Endodermal cell (in vitro differentiated cells): ENCODE results near the gene ZNF500. TPM values are rescaled to one million over a fixed set of nuclear protein-coding genes. Genes with fewer than 3 reads are reported as not detected.
"Not testable (repeated sequence)": the region's sequence is repeated elsewhere in the genome, so short reads cannot be mapped to it uniquely, and the experiment has no call there.

Source experiments
- DNase-seq: peaks from one replicate; pipeline ENCODE4 v3.0.0-alpha.2; 2017
- H3K27ac ChIP-seq: 2 replicates; pipeline ENCODE4 v1.5.1; 2013; ENCODE audit warnings: mild to moderate bottlenecking, low read depth, low read length, moderate library complexity
- H3K27me3 ChIP-seq: 2 replicates; pipeline ENCODE4 v1.6.1; 2013; ENCODE audit warnings: mild to moderate bottlenecking, low read length, moderate library complexity; ENCODE audit not compliant: insufficient read depth, control insufficient read depth, poor library complexity, severe bottlenecking
- H3K36me3 ChIP-seq: 2 replicates; pipeline ENCODE4 v1.7.0; 2013; ENCODE audit warnings: mild to moderate bottlenecking, low read length, moderate library complexity; ENCODE audit not compliant: control insufficient read depth, insufficient read depth
- H3K4me1 ChIP-seq: one replicate; pipeline ENCODE4 v1.7.0; 2013; ENCODE audit warnings: low read length; ENCODE audit not compliant: control insufficient read depth, insufficient read depth
- H3K4me3 ChIP-seq: 2 replicates; pipeline ENCODE4 v1.5.1; 2013; ENCODE audit warnings: mild to moderate bottlenecking, low read length, moderate library complexity
- H3K9ac ChIP-seq: 2 replicates; pipeline ENCODE4 v1.6.1; 2013; ENCODE audit warnings: mild to moderate bottlenecking, low read length, moderate library complexity; ENCODE audit not compliant: poor library complexity, severe bottlenecking; ENCODE audit errors: extremely low read depth
- H3K9me3 ChIP-seq: 2 replicates; pipeline ENCODE4 v1.6.1; 2013; ENCODE audit warnings: mild to moderate bottlenecking, low read length, moderate library complexity; ENCODE audit not compliant: control insufficient read depth
- H3K27ac Mint-ChIP-seq: 2 replicates; pipeline ENCODE4 v1.8.0; 2020; ENCODE audit warnings: mixed read lengths
- H3K27me3 Mint-ChIP-seq: 2 replicates; pipeline ENCODE4 v1.8.0; 2021; ENCODE audit warnings: mild to moderate bottlenecking, mixed read lengths; ENCODE audit not compliant: insufficient read depth
- H3K36me3 Mint-ChIP-seq: 2 replicates; pipeline ENCODE4 v1.8.0; 2020; ENCODE audit warnings: low read depth, mixed read lengths
- H3K4me1 Mint-ChIP-seq: 2 replicates; pipeline ENCODE4 v1.8.0; 2020; ENCODE audit warnings: mixed read lengths
- H3K4me3 Mint-ChIP-seq: 2 replicates; pipeline ENCODE4 v1.8.0; 2020; ENCODE audit warnings: mild to moderate bottlenecking, moderate library complexity, mixed read lengths
- H3K9me3 Mint-ChIP-seq: 2 replicates; pipeline ENCODE4 v1.8.0; 2020; ENCODE audit warnings: mild to moderate bottlenecking, mixed read lengths
- WGBS, 2 experiments: methylation state at CpG; one replicate each; pipeline versions ENCODE4 v1.1.5 to v1.1.7; 2013; ENCODE audit warnings: missing lambda C conversion rate in 2 of 2, mixed read lengths in 1 of 2; ENCODE audit not compliant: insufficient coverage in 1 of 2, insufficient read length in 1 of 2; 5-methylcytosine and 5-hydroxymethylcytosine counted together
- total RNA-seq, 2 donors: library from RNA; stranded (reverse); fragmentation: NEBNext Ultra II Directional in 1 of 2; extraction: Animal tissue kit (Norgen Biotek cat#: 25700) in 1 of 2; gene quantifications; 2 replicates in 1 of 2; 3 replicates in 1 of 2; pipeline ENCODE4 v1.2.1, GENCODE V29; 2021
- TF ChIP-seq, protein P1 (sequence below): fragments of 200-600 bp; sonication (generic); conservative IDR thresholded peaks from 2 replicates; pipeline ENCODE4 v1.5.0; 2021; ENCODE audit warnings: antibody characterized with exemption, mild to moderate bottlenecking

The ZNF500 gene
- total RNA-seq, 2 donors from 2014 or later = 17.2 to 21.6 TPM

- Histone ChIP-seq H3K9me3 (no peaks in the 10 kb centered on the region), H3K36me3 (no peaks in the 10 kb centered on the region), H3K9ac (no peak overlapping the region), H3K27ac (no peak overlapping the region), H3K27me3 (no peaks in the 10 kb centered on the region), H3K4me1 (peaks cover 10% of the 10 kb centered on the region), H3K4me3 (no peak overlapping the region)
- Mint-ChIP-seq H3K9me3 (no peaks in the 10 kb centered on the region), H3K27me3 (no peaks in the 10 kb centered on the region), H3K4me1 (peaks cover 13% of the 10 kb centered on the region), H3K36me3 (no peaks in the 10 kb centered on the region), H3K27ac (no peak overlapping the region), H3K4me3 (no peak overlapping the region)
- 95 to 98% methylated on average over 10 to 23 of the region's 23 CpGs for WGBS, 2 experiments
- TF ChIP-seq, protein P1, sequence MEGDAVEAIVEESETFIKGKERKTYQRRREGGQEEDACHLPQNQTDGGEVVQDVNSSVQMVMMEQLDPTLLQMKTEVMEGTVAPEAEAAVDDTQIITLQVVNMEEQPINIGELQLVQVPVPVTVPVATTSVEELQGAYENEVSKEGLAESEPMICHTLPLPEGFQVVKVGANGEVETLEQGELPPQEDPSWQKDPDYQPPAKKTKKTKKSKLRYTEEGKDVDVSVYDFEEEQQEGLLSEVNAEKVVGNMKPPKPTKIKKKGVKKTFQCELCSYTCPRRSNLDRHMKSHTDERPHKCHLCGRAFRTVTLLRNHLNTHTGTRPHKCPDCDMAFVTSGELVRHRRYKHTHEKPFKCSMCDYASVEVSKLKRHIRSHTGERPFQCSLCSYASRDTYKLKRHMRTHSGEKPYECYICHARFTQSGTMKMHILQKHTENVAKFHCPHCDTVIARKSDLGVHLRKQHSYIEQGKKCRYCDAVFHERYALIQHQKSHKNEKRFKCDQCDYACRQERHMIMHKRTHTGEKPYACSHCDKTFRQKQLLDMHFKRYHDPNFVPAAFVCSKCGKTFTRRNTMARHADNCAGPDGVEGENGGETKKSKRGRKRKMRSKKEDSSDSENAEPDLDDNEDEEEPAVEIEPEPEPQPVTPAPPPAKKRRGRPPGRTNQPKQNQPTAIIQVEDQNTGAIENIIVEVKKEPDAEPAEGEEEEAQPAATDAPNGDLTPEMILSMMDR = no peak
- no peak for DNase-seq
Observed at GRCh38 chr16:4785758-4786433, 18.9 kb upstream of the ZNF500 start.

GRCh38 chr16:4784444-4784987 is 17.6 kb upstream of the ZNF500 start:
- not testable (repeated sequence) for H3K4me1 ChIP-seq, H3K27ac ChIP-seq, H3K36me3 Mint-ChIP-seq, H3K9me3 Mint-ChIP-seq, H3K27me3 ChIP-seq, H3K36me3 ChIP-seq, H3K9ac ChIP-seq, H3K9me3 ChIP-seq, H3K4me3 Mint-ChIP-seq, H3K4me3 ChIP-seq, H3K27me3 Mint-ChIP-seq, DNase-seq, H3K27ac Mint-ChIP-seq
- WGBS, 2 experiments = 90 to 93% methylated on average over 10 to 14 of the region's 14 CpGs
- peaks cover 13% of the 10 kb centered on the region for H3K4me1 Mint-ChIP-seq

DNA sequence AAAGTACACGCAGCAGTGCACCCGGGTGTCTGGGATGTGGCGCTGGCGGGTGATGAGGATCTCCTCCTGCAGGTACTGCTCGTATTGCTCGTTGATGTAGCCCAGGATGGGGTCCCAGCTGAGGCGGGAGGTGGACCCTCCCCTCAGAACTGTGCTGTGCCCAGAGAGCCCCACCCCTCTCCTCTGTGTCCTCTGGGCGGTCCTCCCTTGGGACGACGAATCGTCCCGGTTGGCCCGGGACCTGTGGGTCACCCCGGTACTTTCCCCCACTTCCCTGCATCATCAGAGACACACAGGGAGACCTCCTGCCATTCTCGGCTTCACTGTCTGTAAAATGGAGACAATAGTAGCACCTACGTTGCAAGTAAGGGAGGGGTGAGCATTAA is 17.0 kb upstream of the ZNF500 start:
- WGBS, 2 experiments = 81 to 86% methylated on average over 3 to 16 of the region's 16 CpGs
- H3K36me3 Mint-ChIP-seq = no peaks in the 10 kb centered on the region
- H3K27ac Mint-ChIP-seq = no peak overlapping the region
- no peak overlapping the region for H3K4me3 Mint-ChIP-seq
- peaks cover 10% of the 10 kb centered on the region for H3K4me1 ChIP-seq
- no peak for DNase-seq
- H3K9me3 ChIP-seq = no peaks in the 10 kb centered on the region
- no peak overlapping the region for H3K4me3 ChIP-seq
- H3K27me3 Mint-ChIP-seq = no peaks in the 10 kb centered on the region
- no peaks in the 10 kb centered on the region for H3K27me3 ChIP-seq
- H3K36me3 ChIP-seq = no peaks in the 10 kb centered on the region
- TF ChIP-seq, protein P1 = no peak
- no peak overlapping the region for H3K9ac ChIP-seq
- H3K27ac ChIP-seq = no peak overlapping the region
- peaks cover 13% of the 10 kb centered on the region for H3K4me1 Mint-ChIP-seq
- H3K9me3 Mint-ChIP-seq = no peaks in the 10 kb centered on the region
